Ishikawa (cell line): ENCODE measurements around the gene AKT1S1.

Experiments
- EGR1 ChIP-seq: IDR thresholded peaks from 2 replicates; pipeline ENCODE4 v1.6.1; 2012
- EP300 ChIP-seq: IDR thresholded peaks from 2 replicates; pipeline ENCODE4 v1.6.1; 2012; ENCODE audit warnings: borderline replicate concordance
- MAX ChIP-seq: IDR thresholded peaks from 2 replicates; pipeline ENCODE4 v1.6.1; 2012
- NFIC ChIP-seq: IDR thresholded peaks from 2 replicates; pipeline ENCODE4 v1.6.1; 2012
- RAD21 ChIP-seq: IDR thresholded peaks from 2 replicates; pipeline ENCODE4 v1.6.1; 2012; ENCODE audit warnings: low read depth
- TAF1 ChIP-seq: IDR thresholded peaks from 2 replicates; pipeline ENCODE4 v1.6.1; 2012; ENCODE audit warnings: low read depth, mild to moderate bottlenecking
- TF ChIP-seq, protein P1 (sequence below): IDR thresholded peaks from 2 replicates; pipeline ENCODE4 v1.6.1; 2012; ENCODE audit warnings: low read depth, mild to moderate bottlenecking

GRCh38 chr19:49908480-49909420 is 31.6 kb upstream of the AKT1S1 start:
- no peak for TF ChIP-seq MAX
- TF ChIP-seq EP300: no peak
- no peak for TF ChIP-seq RAD21
- no peak for TF ChIP-seq TAF1
- TF ChIP-seq, protein P1, sequence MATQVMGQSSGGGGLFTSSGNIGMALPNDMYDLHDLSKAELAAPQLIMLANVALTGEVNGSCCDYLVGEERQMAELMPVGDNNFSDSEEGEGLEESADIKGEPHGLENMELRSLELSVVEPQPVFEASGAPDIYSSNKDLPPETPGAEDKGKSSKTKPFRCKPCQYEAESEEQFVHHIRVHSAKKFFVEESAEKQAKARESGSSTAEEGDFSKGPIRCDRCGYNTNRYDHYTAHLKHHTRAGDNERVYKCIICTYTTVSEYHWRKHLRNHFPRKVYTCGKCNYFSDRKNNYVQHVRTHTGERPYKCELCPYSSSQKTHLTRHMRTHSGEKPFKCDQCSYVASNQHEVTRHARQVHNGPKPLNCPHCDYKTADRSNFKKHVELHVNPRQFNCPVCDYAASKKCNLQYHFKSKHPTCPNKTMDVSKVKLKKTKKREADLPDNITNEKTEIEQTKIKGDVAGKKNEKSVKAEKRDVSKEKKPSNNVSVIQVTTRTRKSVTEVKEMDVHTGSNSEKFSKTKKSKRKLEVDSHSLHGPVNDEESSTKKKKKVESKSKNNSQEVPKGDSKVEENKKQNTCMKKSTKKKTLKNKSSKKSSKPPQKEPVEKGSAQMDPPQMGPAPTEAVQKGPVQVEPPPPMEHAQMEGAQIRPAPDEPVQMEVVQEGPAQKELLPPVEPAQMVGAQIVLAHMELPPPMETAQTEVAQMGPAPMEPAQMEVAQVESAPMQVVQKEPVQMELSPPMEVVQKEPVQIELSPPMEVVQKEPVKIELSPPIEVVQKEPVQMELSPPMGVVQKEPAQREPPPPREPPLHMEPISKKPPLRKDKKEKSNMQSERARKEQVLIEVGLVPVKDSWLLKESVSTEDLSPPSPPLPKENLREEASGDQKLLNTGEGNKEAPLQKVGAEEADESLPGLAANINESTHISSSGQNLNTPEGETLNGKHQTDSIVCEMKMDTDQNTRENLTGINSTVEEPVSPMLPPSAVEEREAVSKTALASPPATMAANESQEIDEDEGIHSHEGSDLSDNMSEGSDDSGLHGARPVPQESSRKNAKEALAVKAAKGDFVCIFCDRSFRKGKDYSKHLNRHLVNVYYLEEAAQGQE: no peak
- TF ChIP-seq NFIC: no peak
- no peak for TF ChIP-seq EGR1
